Measurements from ENCODE around the gene FHDC1. TPM values are rescaled to one million over a fixed set of nuclear protein-coding genes. Genes with fewer than 3 reads are reported as not detected.

FHDC1 gene
- total RNA-seq, 1 donor from 2014 or later, result 42.0 TPM

DNA sequence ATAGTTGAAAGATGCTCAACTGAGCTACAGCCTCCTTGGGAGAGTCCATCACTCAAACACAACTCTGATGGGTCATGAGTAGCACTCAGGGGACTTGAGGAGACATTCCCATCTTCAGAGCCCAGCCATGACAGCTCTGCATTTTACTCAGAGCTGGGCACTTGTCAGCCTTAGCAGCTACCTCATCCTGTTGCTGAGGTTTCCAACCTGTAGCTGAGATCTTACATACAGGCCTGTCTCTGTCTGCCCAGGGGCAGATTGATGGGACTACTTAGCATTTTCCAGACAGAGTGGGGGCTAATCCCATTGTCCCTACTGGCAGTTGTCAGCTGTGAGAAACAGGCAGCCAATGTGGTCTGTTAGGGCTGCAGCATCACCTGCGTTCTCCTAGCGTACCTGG, 3.5 kb downstream of the FHDC1 start:
- Mint-ChIP-seq H3K36me3 (ENCODE audit: unreplicated experiment) (no peaks in the 10 kb centered on the region), H3K27ac (ENCODE audit: unreplicated experiment) (peak overlapping the region; percentile 75), H3K27me3 (ENCODE audit: unreplicated experiment) (peaks cover 21% of the 10 kb centered on the region), H3K9me3 (ENCODE audit: unreplicated experiment) (peaks cover 27% of the 10 kb centered on the region), H3K4me3 (ENCODE audit: unreplicated experiment) (peak overlapping the region; percentile 95), H3K4me1 (ENCODE audit: low read depth, unreplicated experiment) (peaks cover 53% of the 10 kb centered on the region)
- no peak for TF ChIP-seq CTCF (IDR thresholded peaks at IDR 0.05; ENCODE audit: partially characterized antibody, unreplicated experiment)
- no peak for DNase-seq

- no peaks in the 10 kb centered on the region for H3K36me3 Mint-ChIP-seq (ENCODE audit: unreplicated experiment)
- no peak for TF ChIP-seq CTCF (IDR thresholded peaks at IDR 0.05; ENCODE audit: partially characterized antibody, unreplicated experiment)
- H3K27ac Mint-ChIP-seq (ENCODE audit: unreplicated experiment), result no peak overlapping the region
- H3K4me3 Mint-ChIP-seq (ENCODE audit: unreplicated experiment), result peak overlapping the region; percentile 95
- peaks cover 17% of the 10 kb centered on the region for H3K27me3 Mint-ChIP-seq (ENCODE audit: unreplicated experiment)
- H3K4me1 Mint-ChIP-seq (ENCODE audit: low read depth, unreplicated experiment), result peaks cover 52% of the 10 kb centered on the region
- H3K9me3 Mint-ChIP-seq (ENCODE audit: unreplicated experiment), result peaks cover 22% of the 10 kb centered on the region
- DNase-seq, result no peak
Measured at GRCh38 chr4:152940461-152940860, 4.3 kb downstream of the FHDC1 start.

- TF ChIP-seq CTCF (IDR thresholded peaks at IDR 0.05; ENCODE audit: partially characterized antibody, unreplicated experiment), result no peak
- H3K4me1 Mint-ChIP-seq (ENCODE audit: low read depth, unreplicated experiment), result peaks cover 58% of the 10 kb centered on the region
- no peak overlapping the region for H3K4me3 Mint-ChIP-seq (ENCODE audit: unreplicated experiment)
- H3K27me3 Mint-ChIP-seq (ENCODE audit: unreplicated experiment), result peaks cover 16% of the 10 kb centered on the region
- peaks cover 19% of the 10 kb centered on the region for H3K9me3 Mint-ChIP-seq (ENCODE audit: unreplicated experiment)
- no peak overlapping the region for H3K27ac Mint-ChIP-seq (ENCODE audit: unreplicated experiment)
- DNase-seq, result no peak
- no peaks in the 10 kb centered on the region for H3K36me3 Mint-ChIP-seq (ENCODE audit: unreplicated experiment)
Measured at GRCh38 chr4:152941411-152941810, 5.3 kb downstream of the FHDC1 start.

DNA sequence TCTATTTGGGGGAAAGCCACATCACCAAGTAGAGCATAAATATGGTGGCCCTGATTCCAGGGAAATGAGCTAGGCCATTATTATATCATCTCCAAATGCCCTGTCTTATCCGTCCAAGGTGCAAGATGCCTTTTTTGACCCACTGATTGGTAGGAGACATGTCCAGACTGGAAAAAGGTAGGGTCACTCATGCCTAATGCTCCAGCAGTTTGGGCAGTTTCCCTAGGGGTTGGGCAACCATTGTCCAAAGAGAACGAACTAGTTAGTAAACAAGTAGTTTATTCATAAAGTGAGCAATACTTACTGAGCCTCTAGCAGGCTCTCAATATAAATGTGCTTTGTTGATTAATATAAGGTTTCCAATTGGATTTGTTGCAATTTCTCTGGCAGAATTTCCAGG, 6.2 kb downstream of the FHDC1 start:
- H3K36me3 Mint-ChIP-seq (ENCODE audit: unreplicated experiment), result no peaks in the 10 kb centered on the region
- H3K27ac Mint-ChIP-seq (ENCODE audit: unreplicated experiment), result no peak overlapping the region
- no peak for TF ChIP-seq CTCF (IDR thresholded peaks at IDR 0.05; ENCODE audit: partially characterized antibody, unreplicated experiment)
- DNase-seq, result no peak
- peaks cover 17% of the 10 kb centered on the region for H3K27me3 Mint-ChIP-seq (ENCODE audit: unreplicated experiment)
- peaks cover 66% of the 10 kb centered on the region for H3K4me1 Mint-ChIP-seq (ENCODE audit: low read depth, unreplicated experiment)
- H3K4me3 Mint-ChIP-seq (ENCODE audit: unreplicated experiment), result no peak overlapping the region
- peaks cover 20% of the 10 kb centered on the region for H3K9me3 Mint-ChIP-seq (ENCODE audit: unreplicated experiment)

DNA sequence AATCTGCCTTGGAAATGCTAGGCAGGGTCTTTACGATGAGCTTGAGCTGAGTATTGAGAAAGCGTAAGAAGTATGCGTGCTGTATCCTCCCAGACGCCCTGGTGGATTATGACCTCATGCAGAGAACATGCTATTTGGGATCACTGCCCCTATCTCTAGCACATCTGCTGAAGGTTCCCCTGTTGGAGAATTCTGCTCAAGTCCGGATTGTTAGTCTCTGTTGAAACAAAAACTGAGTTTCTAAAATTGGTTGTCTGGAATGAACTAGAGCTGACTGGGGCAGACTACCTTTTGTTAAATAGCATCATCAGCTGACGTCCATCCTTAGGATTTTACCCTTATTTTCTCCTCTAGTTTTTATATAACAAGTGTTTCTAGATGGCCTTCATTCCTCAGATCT, 7.5 kb downstream of the FHDC1 start:
- H3K4me3 Mint-ChIP-seq (ENCODE audit: unreplicated experiment), result peak overlapping the region; percentile 45
- H3K36me3 Mint-ChIP-seq (ENCODE audit: unreplicated experiment), result peaks cover 9% of the 10 kb centered on the region
- peaks cover 68% of the 10 kb centered on the region for H3K4me1 Mint-ChIP-seq (ENCODE audit: low read depth, unreplicated experiment)
- no peak overlapping the region for H3K27ac Mint-ChIP-seq (ENCODE audit: unreplicated experiment)
- TF ChIP-seq CTCF (IDR thresholded peaks at IDR 0.05; ENCODE audit: partially characterized antibody, unreplicated experiment), result no peak
- H3K27me3 Mint-ChIP-seq (ENCODE audit: unreplicated experiment), result peaks cover 9% of the 10 kb centered on the region
- peaks cover 12% of the 10 kb centered on the region for H3K9me3 Mint-ChIP-seq (ENCODE audit: unreplicated experiment)
- DNase-seq, result no peak
